Large intestine (tissue), 3 donors: ENCODE data around the gene GRID1. TPM values are rescaled to one million over a fixed set of nuclear protein-coding genes. Genes with fewer than 3 reads are reported as not detected.

Source experiments
- DNase-seq, 2 donors: peaks; one replicate each; pipeline versions ENCODE4 v3.0.0 to v3.0.0-alpha.2; 2013
- H3K27ac ChIP-seq: one replicate; pipeline ENCODE4 v1.5.1; 2013; ENCODE audit warnings: low read length
- H3K27me3 ChIP-seq: 2 replicates; pipeline ENCODE4 v1.6.1; 2013; ENCODE audit warnings: low read length; ENCODE audit not compliant: control insufficient read depth, insufficient read depth
- H3K36me3 ChIP-seq: 2 replicates; pipeline ENCODE4 v1.6.1; 2013; ENCODE audit warnings: low read length; ENCODE audit not compliant: control insufficient read depth, insufficient read depth
- H3K4me1 ChIP-seq: one replicate; pipeline ENCODE4 v1.6.1; 2013; ENCODE audit warnings: low read length; ENCODE audit not compliant: control insufficient read depth, insufficient read depth
- H3K4me3 ChIP-seq: one replicate; pipeline ENCODE4 v1.5.1; 2013; ENCODE audit warnings: low read length
- H3K9me3 ChIP-seq: one replicate; pipeline ENCODE4 v1.6.1; 2013; ENCODE audit warnings: mild to moderate bottlenecking, low read depth, low read length, moderate library complexity; ENCODE audit not compliant: control insufficient read depth
- WGBS: methylation state at CpG from one replicate; pipeline ENCODE4 v1.1.5; 2013; ENCODE audit warnings: low lambda C conversion rate; ENCODE audit not compliant: insufficient coverage; 5-methylcytosine and 5-hydroxymethylcytosine counted together
- polyA plus RNA-seq: library from polyadenylated mRNA; unstranded; fragments of 120-200 nt; gene quantifications from one replicate; pipeline ENCODE4 v1.2.1, GENCODE V29; 2013

GRID1 gene
- polyA plus RNA-seq, 1 donor, result 1.7 TPM

DNA sequence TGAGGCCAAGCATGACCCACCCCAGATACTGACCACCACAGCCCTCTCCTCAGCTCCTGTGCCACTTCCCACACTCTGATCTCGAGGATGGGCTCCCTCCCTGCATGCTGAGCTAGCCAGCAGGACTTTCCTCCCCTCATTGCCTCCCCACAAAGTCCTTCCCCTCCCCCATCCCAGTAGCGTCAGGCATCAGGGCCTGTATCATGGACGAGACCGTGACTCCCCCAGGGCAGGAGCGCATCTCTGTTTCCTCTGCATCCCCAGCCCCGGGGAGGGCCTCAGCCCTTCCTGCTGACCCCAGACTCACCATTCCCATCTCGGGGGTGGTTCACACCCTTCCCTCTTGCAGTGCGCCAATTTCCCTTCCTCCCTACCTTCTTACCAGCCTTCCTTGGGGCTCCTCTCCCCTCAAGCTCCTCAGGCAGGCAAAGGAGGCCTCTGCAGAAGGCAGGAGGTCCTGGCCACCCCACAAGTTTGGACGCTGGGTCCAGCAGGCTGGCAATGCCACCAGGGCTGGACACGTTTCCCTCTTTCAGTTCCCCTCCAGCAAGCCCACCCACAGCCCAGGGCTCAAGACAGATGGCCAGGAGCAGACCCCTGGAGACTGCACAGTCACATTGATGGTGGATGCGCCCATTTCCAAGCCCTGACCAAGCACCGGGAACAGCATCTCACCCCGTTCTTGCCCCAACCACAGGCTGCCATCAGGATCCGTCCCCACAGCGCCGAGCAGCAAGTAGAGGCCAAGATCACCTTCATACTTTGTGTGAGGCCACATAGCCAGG lies 36.5 kb downstream of the GRID1 start:
- no peak for DNase-seq
- no CpG with 5 or more reads among the region's 16 CpGs for WGBS
- Histone ChIP-seq H3K36me3 (no peaks in the 10 kb centered on the region), H3K4me3 (no peak overlapping the region), H3K9me3 (no peaks in the 10 kb centered on the region), H3K27ac (no peak overlapping the region), H3K4me1 (no peaks in the 10 kb centered on the region), H3K27me3 (peaks cover 5% of the 10 kb centered on the region)

DNA sequence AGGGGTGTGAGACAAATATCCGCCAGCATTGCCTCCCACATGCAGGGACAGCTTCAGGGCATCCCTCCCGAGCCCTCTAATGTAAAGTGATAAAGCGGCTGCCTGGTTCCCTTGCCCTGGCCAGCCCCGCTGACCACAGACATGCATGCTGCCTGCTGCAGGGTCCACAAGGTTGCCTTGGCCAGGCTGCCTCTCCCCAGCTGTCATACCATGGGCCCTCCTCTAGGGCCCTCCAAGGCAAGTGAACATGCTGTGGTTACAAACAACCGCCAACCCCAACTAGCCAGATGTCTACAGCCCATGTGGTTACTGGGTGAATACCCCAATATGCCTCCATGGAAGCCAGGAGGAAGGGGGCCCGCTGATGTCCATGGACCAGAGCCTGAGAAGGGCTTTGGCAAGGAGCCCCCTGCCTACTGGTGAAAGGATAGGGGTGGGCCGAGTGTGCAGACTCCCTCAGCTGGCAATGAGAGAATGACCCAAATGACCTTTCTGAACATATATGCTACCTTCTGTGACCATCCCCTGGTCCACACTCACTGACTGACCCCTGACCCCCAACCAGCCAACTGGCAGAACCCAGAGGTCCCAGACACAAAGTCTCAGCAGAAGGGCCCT lies 37.4 kb downstream of the GRID1 start:
- H3K36me3 ChIP-seq, result no peaks in the 10 kb centered on the region
- no peak overlapping the region for H3K4me3 ChIP-seq
- no peaks in the 10 kb centered on the region for H3K4me1 ChIP-seq
- WGBS, result no CpG with 5 or more reads among the region's 7 CpGs
- no peak for DNase-seq
- H3K27ac ChIP-seq, result no peak overlapping the region
- no peaks in the 10 kb centered on the region for H3K9me3 ChIP-seq
- H3K27me3 ChIP-seq, result peaks cover 3% of the 10 kb centered on the region

DNA sequence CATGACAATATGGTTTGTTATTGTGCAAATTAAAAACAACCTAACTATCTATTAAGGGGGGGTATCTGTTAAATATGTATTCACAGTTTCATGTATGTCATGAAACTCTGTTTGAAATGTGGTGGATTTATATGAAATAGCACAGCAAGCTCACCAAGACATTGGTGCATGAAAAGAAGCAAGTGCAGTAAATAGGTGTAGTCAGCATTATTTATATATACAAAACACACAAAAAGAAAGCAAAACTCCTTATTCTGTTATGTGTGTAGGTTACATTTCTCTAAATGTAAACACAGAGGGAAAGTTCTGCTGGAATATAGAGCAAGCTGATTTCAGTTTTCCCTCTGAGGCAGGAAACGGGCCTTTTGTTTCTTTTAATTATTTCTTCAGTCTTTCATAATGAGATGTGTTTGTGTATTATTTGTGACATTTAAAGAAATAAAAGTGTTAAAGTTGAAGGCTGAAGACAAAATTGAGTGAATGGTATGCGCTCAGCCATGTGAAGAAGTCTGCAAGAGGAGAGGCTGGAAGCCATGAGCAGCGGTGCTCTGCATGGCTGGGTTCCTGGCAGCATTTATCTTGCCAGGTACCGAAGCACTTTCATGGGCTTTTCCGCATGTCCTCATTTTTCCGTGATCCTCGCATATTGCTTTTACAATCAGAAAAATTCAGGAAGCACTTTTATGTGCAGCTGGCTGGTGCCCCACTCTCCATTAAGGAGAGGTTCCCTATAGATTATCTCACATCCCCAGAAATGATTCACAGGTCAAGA lies 38.5 kb downstream of the GRID1 start:
- Histone ChIP-seq H3K4me3 (no peak overlapping the region), H3K4me1 (no peaks in the 10 kb centered on the region), H3K27ac (no peak overlapping the region), H3K27me3 (peaks cover 3% of the 10 kb centered on the region), H3K36me3 (no peaks in the 10 kb centered on the region), H3K9me3 (no peaks in the 10 kb centered on the region)
- WGBS, result 95% methylated on average over 4 of the region's 7 CpGs
- no peak for DNase-seq

DNA sequence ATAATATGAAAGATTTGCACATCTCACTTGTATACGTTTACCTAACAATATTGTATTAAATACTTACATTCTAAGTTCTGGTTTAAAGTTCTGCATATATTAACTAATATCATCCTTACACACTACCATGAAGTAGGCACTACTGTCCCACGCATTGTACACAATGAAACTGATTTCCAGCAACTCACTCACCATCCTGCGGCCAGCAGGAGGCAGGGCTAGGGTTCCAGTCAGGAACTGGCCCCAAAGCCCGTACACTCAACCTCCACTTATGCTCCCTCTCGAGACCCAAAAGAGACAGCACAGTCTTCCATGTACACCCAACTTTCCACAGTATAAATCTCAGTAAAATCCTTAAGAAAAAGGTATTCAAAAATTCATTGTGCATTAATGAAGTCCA lies 41.4 kb downstream of the GRID1 start:
- no peaks in the 10 kb centered on the region for H3K27me3 ChIP-seq
- no peaks in the 10 kb centered on the region for H3K36me3 ChIP-seq
- H3K4me1 ChIP-seq, result no peaks in the 10 kb centered on the region
- no peak for DNase-seq
- H3K9me3 ChIP-seq, result no peaks in the 10 kb centered on the region
- no peak overlapping the region for H3K4me3 ChIP-seq
- 82% methylated on average over 1 of the region's 5 CpGs for WGBS
- H3K27ac ChIP-seq, result no peak overlapping the region

DNA sequence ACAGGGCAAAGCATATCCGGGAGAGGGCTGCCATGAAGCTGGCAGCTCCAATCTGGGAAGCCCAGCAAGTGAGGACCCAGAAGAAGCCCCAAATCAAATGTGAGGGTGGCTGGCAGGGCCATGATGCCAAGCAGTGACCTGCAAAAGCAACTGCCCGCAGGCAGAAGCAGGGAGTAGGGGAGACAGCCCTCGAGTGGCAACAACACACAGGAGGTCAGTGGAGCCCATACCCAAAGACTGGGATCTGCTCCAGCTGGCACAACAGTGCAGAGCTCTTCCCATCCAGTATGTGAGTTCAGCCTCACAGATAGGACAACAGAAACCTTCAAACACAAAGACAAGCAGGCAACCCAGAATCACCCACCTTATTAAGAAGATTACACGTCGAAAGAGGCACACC lies 45.0 kb downstream of the GRID1 start:
- no CpG with 5 or more reads among the region's 5 CpGs for WGBS
- no peak overlapping the region for H3K4me3 ChIP-seq
- H3K4me1 ChIP-seq, result no peaks in the 10 kb centered on the region
- H3K27me3 ChIP-seq, result no peaks in the 10 kb centered on the region
- H3K36me3 ChIP-seq, result no peaks in the 10 kb centered on the region
- no peak overlapping the region for H3K27ac ChIP-seq
- H3K9me3 ChIP-seq, result no peaks in the 10 kb centered on the region
- DNase-seq, result no peak

DNA sequence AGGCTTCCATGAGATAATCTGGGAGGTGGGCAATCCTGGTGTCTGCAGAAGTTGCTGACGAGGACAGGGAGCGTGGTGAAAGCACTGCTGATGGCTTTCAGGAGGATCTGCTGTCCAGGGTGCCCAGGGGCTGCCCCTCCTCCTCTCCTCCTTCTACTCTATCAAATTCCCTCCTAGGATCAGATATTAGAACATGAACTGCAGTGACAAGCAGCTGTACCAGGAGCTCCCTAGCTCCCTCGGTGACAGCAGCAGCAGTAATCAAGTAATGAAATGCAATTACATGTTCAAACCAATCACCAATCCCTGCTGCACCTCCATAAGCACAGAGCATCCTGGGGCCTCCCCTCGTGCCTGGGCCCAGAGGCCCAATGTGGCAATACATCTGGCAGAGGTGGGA lies 46.9 kb downstream of the GRID1 start:
- DNase-seq, result no peak
- no CpG with 5 or more reads among the region's 4 CpGs for WGBS

DNA sequence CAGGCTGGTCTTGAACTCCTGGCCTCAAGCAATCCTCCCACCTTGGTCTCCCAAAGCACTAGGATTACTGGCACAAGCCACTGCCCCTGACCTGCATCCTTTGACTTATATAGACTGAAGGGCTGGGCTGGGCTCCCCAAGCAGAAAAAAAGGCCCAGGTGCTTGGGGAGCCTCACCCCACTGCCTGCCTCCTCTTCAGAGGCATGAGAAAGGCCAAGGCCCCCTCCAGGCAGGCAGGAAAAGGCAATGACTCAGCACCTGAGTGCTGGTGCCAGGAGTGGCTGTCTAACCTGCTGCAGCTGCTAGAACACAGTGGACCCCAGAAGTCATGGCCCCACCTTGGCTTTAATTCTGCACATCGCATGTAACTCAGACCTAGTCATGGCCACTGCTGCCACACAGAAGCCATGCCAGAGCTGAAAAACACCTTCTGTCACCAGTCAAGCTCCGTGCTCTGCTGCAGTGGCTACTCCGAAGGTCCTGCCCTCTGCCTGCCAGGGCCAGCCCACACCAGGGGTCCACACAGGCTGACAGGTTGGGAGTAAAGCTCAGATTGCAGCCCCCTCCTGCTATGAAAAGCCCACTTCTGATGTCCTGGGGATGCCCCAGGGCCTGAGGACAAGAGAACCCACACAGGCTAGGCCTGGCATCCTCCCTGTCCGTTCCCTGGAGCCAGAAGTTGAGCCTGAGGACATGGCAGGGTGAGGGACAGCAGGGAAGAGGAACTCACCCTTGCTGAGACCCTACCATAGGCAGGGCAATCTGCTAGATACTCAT lies 48.5 kb downstream of the GRID1 start:
- DNase-seq, result no peak
- no CpG with 5 or more reads among the region's 4 CpGs for WGBS
- Histone ChIP-seq H3K4me1 (no peaks in the 10 kb centered on the region), H3K9me3 (no peaks in the 10 kb centered on the region), H3K27me3 (no peaks in the 10 kb centered on the region), H3K27ac (no peak overlapping the region), H3K36me3 (no peaks in the 10 kb centered on the region), H3K4me3 (no peak overlapping the region)

More for the DNA sequence above, 46.9 kb downstream of the GRID1 start:
- no peaks in the 10 kb centered on the region for H3K36me3 ChIP-seq
- no peak overlapping the region for H3K27ac ChIP-seq
- no peaks in the 10 kb centered on the region for H3K9me3 ChIP-seq
- no peak overlapping the region for H3K4me3 ChIP-seq
- H3K4me1 ChIP-seq, result no peaks in the 10 kb centered on the region
- no peaks in the 10 kb centered on the region for H3K27me3 ChIP-seq

DNA sequence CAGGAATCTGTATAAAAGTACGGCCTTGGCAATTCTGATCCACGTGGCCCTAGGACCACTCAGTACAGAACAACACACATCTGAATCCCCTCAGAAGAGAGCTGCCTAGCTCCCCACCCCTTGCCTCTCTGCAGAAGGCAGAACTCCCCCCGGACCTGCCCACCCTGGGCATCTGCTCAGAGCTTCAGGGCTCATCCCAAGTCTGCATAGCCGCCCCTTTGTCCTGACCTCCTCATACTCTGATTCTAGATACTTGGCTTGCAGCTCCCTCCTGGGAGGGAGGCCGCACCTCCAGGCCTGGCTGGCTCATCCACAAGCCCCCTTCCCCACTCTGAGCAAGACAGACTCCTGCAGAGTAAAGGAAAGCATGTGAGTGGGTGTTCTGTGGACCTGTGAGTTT lies 49.6 kb downstream of the GRID1 start:
- no peak for DNase-seq
- Histone ChIP-seq H3K9me3 (no peaks in the 10 kb centered on the region), H3K4me1 (no peaks in the 10 kb centered on the region), H3K27ac (no peak overlapping the region), H3K36me3 (no peaks in the 10 kb centered on the region), H3K4me3 (no peak overlapping the region), H3K27me3 (no peaks in the 10 kb centered on the region)
- WGBS, result no CpG with 5 or more reads among the region's 5 CpGs

DNA sequence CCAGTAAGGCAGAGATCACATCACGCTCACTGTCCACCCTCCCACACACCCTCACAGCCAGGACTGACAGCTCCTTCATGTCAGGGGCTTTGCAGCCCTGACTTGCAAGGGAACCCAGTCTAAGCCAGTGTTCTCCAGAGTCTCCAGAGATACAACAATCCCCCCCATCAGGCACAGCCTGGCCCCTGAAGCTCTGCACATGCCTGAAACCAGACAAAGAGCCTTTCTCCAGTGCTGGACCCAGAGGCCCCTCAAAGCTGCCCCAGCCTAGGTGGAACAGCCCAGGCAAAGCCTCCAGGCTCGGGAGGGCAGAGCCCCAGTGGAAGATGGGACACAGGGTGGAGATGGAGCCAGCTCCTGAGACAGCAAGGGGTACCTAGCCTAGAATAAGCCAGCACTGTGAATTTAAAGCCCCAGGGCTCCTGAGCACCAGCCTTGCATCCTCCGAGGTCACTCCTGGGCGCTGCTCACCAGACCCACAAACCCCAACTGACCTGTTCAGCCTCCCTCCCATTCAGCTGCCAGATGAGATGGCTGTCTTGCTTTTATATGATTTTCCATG lies 50.2 kb downstream of the GRID1 start:
- no peak overlapping the region for H3K4me3 ChIP-seq
- H3K36me3 ChIP-seq, result no peaks in the 10 kb centered on the region
- H3K27ac ChIP-seq, result no peak overlapping the region
- WGBS, result no CpG with 5 or more reads among the region's 4 CpGs
- H3K9me3 ChIP-seq, result no peaks in the 10 kb centered on the region
- H3K4me1 ChIP-seq, result no peaks in the 10 kb centered on the region
- no peak for DNase-seq
- H3K27me3 ChIP-seq, result no peaks in the 10 kb centered on the region

DNA sequence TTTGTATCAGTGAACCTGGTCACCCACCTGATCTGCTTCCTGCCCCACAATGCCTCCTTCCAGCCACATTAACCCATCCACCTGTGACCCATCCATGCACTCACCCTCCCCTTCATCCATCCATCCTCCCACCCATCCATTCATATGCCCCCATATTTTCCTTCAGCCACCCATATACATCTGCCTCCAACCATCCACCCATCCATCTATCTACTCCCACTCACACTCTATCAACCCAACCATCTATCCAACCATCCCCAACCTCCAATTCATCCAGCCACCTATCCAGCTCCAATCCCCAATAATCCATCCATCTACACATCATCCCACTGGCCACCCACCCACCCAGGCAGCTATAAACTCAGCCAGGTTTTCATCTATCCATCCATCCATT lies 51.0 kb downstream of the GRID1 start:
- Histone ChIP-seq H3K9me3 (no peaks in the 10 kb centered on the region), H3K27me3 (no peaks in the 10 kb centered on the region), H3K4me1 (no peaks in the 10 kb centered on the region), H3K36me3 (no peaks in the 10 kb centered on the region), H3K27ac (no peak overlapping the region), H3K4me3 (no peak overlapping the region)
- DNase-seq, result no peak
